ENCODE results near the gene FHOD3.

The FHOD3 gene

GRCh38 chr18:36297417-36298125 is at the start of gene FHOD3:
Gene FHOD3, plus strand, starts transcription at chr18:36297713. Its CDS starts 123 bp downstream, at chr18:36297836.
- DNase-seq = no peak

DNA sequence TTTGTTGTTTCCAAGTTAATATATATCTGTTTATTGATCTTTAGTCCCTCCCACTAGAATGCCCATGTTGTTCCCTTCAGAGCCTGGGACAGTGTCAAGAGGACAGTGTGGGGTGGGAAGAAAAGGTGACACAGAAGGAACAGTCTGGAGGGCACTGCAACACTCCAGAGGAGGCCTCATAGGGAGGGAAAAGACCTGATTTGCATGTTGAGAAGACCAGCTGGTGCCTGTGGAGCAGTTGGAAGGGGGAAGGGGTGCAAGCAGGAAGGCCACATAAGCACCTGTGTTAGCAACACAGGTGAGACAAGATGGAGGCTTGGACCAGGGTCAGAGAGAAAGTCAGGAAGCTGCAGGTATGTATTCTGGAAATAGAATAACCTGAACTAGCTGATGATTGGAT is 48.1 kb upstream of the FHOD3 start:
- no peak for DNase-seq

DNA sequence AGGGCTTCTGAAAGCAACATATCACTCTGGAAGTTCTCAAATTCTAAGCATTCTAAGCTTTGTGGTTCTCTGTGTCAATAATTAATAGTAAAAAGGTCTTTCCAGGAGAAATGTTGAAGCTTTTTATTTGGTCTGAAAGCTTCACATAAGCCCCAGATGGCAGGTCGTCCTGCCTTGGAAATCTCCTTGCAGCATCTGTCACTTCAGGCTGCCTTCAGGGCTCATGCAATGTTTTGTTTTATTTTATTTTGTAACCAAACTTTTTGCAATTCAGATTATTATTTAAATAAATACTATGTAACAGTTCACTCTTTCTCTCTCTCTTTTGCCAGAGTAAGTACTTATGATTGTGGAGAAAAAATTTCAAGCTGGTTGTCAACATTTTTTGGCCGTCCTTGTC is 46.7 kb upstream of the FHOD3 start:
- no peak for DNase-seq

DNA sequence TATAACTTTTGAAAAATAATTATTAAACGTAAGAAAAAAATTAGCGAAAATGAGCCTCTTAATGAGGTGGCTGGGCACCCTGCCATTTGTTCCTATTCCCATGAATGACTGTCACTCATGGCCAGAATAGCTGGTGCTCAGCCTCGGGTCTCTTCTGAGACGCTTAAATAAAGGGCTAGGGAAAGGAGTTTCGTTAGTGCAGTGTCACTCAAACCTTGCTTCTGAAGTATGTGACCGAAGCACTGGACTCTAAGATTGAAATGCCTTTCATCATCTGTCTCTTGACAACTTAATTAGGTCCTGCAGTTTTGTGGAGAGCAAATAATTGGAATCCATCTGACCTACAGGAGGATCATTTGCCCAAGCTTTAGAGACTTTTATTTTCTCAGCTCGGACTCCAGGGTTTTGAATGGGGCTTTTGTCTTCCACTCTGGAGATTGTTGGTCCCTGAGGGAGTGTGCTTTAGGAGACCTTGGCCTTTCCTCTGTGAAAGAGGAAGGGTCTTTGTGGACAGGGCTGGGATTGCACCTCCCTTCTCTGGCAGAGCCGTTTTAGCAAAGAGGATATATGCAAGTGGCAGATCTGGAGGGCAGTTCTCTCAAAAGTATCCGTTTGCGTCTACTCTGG is 42.3 kb upstream of the FHOD3 start:
- no peak for DNase-seq

- no peak for DNase-seq
Measured at GRCh38 chr18:36256094-36256493, 41.4 kb upstream of the FHOD3 start.

DNA sequence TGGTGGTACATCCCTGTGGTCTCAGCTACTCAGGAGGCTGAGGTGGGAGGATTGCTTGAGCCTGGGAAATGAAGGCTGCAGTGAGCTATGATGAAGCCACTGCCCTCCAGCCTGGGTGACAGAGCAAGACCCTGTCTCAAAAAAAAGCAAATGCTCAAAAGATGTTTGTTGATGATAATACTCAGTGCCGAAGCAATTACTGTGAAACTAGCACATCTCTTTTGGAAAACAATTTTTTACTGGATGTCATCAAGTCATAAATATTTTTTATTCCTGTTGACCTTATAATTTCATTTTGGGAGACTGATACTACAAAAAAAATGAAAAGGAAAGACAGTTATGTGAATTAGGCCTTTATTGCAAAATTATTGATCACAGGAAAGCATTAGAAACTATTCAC is 34.5 kb upstream of the FHOD3 start:
- DNase-seq = no peak

DNA sequence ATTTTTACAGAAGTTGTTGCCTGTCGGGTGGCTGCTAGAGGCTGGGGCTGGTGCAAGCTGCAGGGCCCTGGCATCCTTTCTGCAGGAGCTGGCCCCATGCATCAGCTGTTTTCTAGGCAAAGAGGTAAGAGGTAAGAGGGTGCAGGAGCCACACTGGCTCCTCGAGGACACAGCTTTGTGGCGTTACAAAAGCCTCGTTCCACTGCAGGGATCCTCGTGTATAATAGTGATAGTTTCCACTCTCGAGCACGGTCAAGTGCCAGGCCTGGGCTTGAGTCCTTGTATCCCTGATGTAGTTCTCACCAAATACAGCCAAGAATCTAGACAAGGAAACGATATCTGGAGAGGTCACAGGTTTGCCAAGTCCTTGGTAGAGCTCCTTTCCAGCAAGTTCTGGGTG is 33.2 kb upstream of the FHOD3 start:
- DNase-seq = no peak

DNA sequence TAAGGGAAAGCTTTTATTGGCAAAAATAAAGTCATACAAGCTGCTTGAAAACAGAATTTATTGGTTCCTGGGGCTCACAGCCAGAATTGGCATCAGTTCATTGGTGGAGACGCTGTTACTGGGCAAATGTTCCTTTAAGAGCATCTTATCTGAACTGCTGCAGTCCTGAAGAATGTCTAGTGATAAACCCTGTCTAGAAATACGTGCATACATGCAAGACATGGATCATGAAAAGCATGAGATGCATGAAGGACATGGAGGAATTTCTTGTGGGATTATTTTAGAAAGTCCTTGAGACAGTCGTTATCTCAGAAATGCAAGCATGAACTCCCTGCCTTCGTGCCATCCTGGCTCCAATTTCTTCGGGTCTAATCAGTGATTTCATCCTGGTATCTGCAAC is 32.5 kb upstream of the FHOD3 start:
- no peak for DNase-seq

GRCh38 chr18:36269157-36269556 is 28.4 kb upstream of the FHOD3 start:
- DNase-seq = no peak

- DNase-seq = no peak
Measured at GRCh38 chr18:36271153-36271552, 26.4 kb upstream of the FHOD3 start.

DNA sequence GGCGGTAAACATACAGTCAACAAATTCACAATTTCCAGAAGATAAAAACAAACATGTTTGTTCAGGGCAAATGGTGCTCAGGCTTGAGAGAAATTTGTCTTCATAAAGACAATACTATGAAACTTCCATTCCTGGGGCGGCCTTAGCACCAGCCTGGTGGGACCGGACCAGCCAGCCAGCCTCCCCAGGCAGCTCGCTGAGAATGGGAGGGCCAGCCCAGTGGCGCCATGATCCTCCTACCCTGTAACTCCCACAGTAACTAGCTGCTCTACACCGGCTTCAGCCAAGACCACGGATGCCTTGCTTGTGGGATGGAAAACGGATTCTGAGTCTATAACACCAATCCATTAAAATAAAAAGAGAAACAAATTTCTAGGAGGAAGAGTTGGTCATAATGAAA is 24.2 kb upstream of the FHOD3 start:
- DNase-seq = no peak

GRCh38 chr18:36274083-36274715 is 23.3 kb upstream of the FHOD3 start:
- no peak for DNase-seq

DNA sequence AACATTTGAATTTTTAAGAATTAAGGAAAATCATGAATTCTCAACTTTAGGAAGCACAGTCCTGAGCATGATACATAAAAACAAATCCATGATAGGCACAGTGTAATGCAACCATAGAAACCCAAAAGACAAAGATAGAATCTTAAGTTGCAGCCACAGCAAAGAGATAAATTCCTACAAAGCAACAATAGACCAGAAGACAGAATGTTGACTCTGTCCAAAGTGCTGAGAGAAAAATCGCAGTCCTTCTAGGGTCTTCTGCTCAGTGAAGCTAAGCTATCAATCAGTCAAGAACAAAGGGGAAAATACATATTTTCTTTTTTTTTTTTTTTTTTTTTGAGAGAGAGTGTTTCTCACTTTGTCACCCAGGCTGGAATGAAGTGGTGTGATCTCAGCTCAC is 22.0 kb upstream of the FHOD3 start:
- no peak for DNase-seq

GRCh38 chr18:36279001-36279400 is 18.5 kb upstream of the FHOD3 start:
- no peak for DNase-seq

GRCh38 chr18:36281936-36282335 is 15.6 kb upstream of the FHOD3 start:
- DNase-seq = no peak

- no peak for DNase-seq
Measured at GRCh38 chr18:36283448-36283847, 14.1 kb upstream of the FHOD3 start.

DNA sequence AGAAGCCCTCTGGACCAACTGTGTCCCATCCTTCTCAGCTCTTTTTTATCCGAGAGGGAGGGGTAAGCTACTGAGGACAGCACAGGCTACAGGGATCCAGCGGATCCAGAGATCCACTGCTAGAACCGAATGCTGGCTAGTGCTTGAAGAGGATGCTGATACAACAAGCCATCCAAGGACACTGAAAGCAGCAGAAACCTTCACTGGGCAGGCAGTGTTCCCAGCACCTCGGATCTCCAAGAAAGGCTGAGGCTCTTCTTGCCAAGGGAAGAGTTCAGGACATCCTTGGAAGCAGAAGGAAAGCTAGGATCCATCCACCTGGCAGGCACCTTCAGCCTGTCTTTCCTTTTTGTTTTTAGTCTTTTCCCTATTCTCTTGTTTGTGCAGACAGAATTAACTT is 13.2 kb upstream of the FHOD3 start:
- no peak for DNase-seq

DNA sequence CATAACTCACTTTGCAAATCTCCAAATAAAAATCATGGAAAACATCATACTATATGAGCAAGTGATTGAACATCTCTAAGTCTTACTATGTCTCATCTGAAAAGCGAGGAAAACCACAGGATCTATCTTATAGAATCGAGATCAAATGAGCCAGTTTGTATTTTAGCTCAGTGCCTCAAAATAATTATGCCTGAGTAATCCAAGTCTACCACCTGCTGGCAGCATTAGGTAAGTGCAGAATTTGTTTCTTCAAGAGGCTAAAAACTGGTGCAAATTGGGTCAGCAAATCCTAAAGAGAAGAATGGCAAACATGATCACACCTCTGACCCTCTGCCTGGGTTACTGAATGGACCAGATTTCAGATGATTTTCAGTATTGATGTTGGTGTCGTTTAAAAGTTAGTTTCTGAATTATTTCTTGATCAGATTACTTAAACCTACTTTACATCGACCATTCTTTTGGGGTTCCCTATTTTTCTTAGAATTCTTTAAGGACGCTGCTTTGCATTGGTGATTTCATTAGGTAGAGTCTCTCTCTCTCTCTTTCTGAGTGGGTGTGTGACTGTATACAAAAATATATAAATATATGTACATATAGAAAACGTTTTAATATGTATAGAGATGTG is 12.7 kb upstream of the FHOD3 start:
- peak; percentile 61 for DNase-seq

DNA sequence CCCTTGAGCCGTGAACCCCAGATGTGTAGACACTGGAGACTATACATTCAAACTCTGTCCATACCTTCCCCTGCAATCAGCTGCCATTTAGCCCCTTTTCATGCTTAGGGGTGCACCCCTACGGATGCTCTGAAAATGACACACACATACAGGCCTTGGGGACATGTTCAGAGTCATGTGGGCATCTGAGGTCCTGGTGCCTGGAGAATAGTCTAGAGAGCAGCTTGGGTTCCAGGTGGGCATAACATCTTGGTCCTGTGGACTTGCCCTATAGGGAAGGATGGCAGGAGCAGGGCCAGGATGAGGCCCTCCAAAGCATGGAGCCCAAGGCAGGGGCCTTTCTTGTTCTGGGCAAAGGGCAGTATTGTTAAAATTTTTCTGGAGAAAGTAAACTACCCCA is 9.9 kb upstream of the FHOD3 start:
- no peak for DNase-seq

DNA sequence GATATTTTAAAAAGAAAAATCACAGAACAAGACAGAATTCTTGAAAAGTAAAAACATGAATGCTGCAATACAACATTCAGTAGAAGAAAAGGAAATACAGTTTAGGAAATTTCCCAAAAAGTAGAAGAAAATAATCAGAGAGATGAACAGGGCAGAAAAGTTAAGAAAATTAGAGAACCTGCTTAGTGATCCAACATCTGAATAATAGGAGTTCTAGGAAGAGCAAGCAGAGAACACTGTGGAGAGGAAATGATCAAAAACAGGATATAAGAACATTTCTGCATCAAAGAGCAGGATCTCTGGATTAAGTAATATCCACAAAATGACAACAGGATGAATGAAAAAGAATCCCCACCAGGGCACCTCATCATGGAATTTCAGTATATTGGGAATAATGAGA is 8.8 kb upstream of the FHOD3 start:
- no peak for DNase-seq

GRCh38 chr18:36294031-36294430 is 3.5 kb upstream of the FHOD3 start:
- DNase-seq = no peak

GRCh38 chr18:36295214-36295613 is 2.3 kb upstream of the FHOD3 start:
- no peak for DNase-seq

DNA sequence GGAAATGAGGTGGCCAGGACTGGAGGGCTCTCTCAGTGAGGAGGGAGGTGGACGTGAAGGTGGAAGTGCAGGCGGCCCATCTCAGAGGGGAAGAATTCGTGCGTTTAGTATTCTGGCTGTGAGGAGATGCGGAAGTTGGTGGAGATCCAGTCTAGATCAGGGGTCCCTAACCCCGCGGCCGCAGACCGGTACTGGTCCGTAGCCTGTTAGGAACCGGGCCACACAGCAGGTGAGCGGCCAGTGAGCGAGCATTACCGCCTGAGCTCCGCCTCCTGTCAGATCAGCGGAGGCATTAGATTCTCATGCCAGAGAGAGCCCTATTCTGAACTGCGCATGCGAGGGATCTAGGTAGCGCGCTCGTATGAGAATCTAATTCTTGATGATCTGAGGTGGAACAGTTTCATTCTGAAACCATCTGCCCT is 1.6 kb upstream of the FHOD3 start:
- no peak for DNase-seq
